Peyer's patch (tissue), 4 donors: Measurements from ENCODE around the gene ADAMTS14. TPM values are rescaled to one million over a fixed set of nuclear protein-coding genes. Genes with fewer than 3 reads are reported as not detected.

Experiments
- DNase-seq, 3 donors: peaks; one replicate each; pipeline ENCODE4 v3.0.0-alpha.2; 2017 to 2019
- H3K27ac ChIP-seq, 4 donors: fragments of 200-600 bp; sonication (generic); one replicate each; pipeline ENCODE4 v1.5.1; 2016 to 2019
- H3K27me3 ChIP-seq, 2 donors: fragments of 200-600 bp; sonication (generic); one replicate each; pipeline ENCODE4 v1.5.1; 2019
- H3K36me3 ChIP-seq, 3 donors: fragments of 200-600 bp; sonication (generic); one replicate each; pipeline ENCODE4 v1.5.1; 2016 to 2019
- H3K4me1 ChIP-seq, 4 donors: fragments of 200-600 bp; sonication (generic); one replicate each; pipeline ENCODE4 v1.5.1; 2016 to 2019
- H3K4me3 ChIP-seq, 4 donors: fragments of 200-600 bp; sonication (generic); 1 replicate in 3 of 4; 2 replicates in 1 of 4; pipeline ENCODE4 v1.5.1; 2016 to 2019; ENCODE audit warnings: mild to moderate bottlenecking in 1 of 4
- H3K9me3 ChIP-seq, 4 donors: fragments of 200-600 bp; sonication (generic); one replicate each; pipeline ENCODE4 v1.5.1; 2016 to 2019; ENCODE audit warnings: mild to moderate bottlenecking in 1 of 4
- POLR2A ChIP-seq, 2 donors: fragments of 450-650 bp; IDR thresholded peaks; one replicate each; pipeline ENCODE4 v1.5.1; 2017; ENCODE audit warnings: antibody characterized with exemption in 2 of 2, mild to moderate bottlenecking in 2 of 2, moderate library complexity in 2 of 2
- total RNA-seq, 4 donors: library from RNA; depleted of rRNA; stranded (reverse); fragments of >200 nt; gene quantifications; one replicate each; pipeline ENCODE4 v1.1.0, GENCODE V29; 2016
- TF ChIP-seq, protein P1 (sequence below), 6 experiments: fragments of 450-650 bp in 4 of 6; fragments of 200-600 bp in 2 of 6; sonication (generic) in 1 of 6; IDR thresholded peaks; one replicate each; pipeline ENCODE4 v1.5.1; 2017 to 2019; ENCODE audit warnings: antibody characterized with exemption in 6 of 6, mild to moderate bottlenecking in 3 of 6, moderate library complexity in 1 of 6

Gene ADAMTS14
- total RNA-seq, 4 donors from 2014 or later = 2.3 to 10.7 (median 4.2) TPM

DNA sequence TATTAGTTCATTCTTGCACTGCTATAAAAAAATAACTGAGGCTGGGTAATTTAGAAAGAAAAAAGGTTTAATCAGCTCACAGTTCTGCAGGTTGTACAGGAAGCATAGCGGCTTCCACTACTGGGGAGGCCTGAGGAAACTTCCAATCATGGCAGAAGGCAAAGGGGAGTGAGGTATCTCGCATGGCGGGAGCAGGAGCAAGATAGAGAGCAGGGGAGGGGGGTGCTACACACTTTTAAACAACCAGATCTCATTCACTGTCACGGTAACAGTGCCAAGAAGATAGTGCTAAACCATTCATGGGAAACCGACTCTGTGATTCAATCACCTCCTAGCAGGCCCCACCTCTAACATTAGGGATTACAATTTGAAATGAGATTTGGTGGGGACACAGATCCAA is 11.6 kb downstream of the ADAMTS14 start:
- no peaks in the 10 kb centered on the region for H3K27me3 ChIP-seq
- H3K27ac ChIP-seq = no peak overlapping the region
- peaks cover 0 to 5% (median 0%) of the 10 kb centered on the region in 4 donors for H3K4me1 ChIP-seq
- TF ChIP-seq POLR2A (IDR thresholded peaks at IDR 0.05) = no peak
- TF ChIP-seq, protein P1, sequence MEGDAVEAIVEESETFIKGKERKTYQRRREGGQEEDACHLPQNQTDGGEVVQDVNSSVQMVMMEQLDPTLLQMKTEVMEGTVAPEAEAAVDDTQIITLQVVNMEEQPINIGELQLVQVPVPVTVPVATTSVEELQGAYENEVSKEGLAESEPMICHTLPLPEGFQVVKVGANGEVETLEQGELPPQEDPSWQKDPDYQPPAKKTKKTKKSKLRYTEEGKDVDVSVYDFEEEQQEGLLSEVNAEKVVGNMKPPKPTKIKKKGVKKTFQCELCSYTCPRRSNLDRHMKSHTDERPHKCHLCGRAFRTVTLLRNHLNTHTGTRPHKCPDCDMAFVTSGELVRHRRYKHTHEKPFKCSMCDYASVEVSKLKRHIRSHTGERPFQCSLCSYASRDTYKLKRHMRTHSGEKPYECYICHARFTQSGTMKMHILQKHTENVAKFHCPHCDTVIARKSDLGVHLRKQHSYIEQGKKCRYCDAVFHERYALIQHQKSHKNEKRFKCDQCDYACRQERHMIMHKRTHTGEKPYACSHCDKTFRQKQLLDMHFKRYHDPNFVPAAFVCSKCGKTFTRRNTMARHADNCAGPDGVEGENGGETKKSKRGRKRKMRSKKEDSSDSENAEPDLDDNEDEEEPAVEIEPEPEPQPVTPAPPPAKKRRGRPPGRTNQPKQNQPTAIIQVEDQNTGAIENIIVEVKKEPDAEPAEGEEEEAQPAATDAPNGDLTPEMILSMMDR (IDR thresholded peaks at IDR 0.05) = no peak
- no peak for DNase-seq
- no peak overlapping the region for H3K4me3 ChIP-seq
- no peaks in the 10 kb centered on the region for H3K36me3 ChIP-seq
- no peaks in the 10 kb centered on the region for H3K9me3 ChIP-seq

GRCh38 chr10:70684374-70684773 is 12.1 kb downstream of the ADAMTS14 start:
- Histone ChIP-seq H3K27me3 (no peaks in the 10 kb centered on the region), H3K9me3 (no peaks in the 10 kb centered on the region), H3K4me3 (no peak overlapping the region), H3K36me3 (no peaks in the 10 kb centered on the region), H3K27ac (no peak overlapping the region), H3K4me1 (peaks cover 0 to 5% (median 0%) of the 10 kb centered on the region in 4 donors)
- TF ChIP-seq, protein P1 (IDR thresholded peaks at IDR 0.05) = no peak
- no peak for DNase-seq

- Histone ChIP-seq H3K27me3 (no peaks in the 10 kb centered on the region), H3K4me3 (no peak overlapping the region), H3K4me1 (peaks cover 0 to 5% (median 0%) of the 10 kb centered on the region in 4 donors), H3K36me3 (no peaks in the 10 kb centered on the region), H3K9me3 (no peaks in the 10 kb centered on the region), H3K27ac (no peak overlapping the region)
- TF ChIP-seq, protein P1 (IDR thresholded peaks at IDR 0.05) = no peak
- no peak for TF ChIP-seq POLR2A (IDR thresholded peaks at IDR 0.05)
- DNase-seq = no peak
Observed at GRCh38 chr10:70684839-70685454, 12.6 kb downstream of the ADAMTS14 start.

DNA sequence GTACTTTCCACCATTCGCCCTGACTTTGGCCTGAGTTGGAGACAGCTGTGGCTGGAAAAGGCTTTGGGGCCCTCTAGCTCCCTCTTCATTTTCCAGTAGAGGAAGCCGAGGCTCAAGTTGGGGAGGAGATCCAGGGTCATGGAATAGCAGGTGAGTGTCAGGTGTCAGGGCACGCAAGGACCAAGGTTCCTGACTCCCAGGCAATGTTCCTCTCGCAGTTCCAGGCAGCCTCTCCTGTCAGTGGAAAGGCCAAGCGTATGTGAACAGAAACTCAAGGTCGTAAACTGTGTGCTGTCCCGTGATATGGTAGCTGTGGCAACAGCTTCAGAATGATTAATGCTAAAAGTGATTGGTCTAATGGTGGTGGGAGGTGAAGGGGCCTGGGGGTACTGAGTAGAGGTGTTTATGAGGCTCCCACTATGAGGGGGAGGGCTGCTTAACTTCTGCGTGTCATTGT is 13.2 kb downstream of the ADAMTS14 start:
- H3K36me3 ChIP-seq = no peaks in the 10 kb centered on the region
- no peak for DNase-seq
- TF ChIP-seq POLR2A (IDR thresholded peaks at IDR 0.05) = no peak
- TF ChIP-seq, protein P1 (IDR thresholded peaks at IDR 0.05) = no peak
- H3K27me3 ChIP-seq = no peaks in the 10 kb centered on the region
- peaks cover 0 to 5% (median 0%) of the 10 kb centered on the region in 4 donors for H3K4me1 ChIP-seq
- peak overlapping the region in 1 of 4 donors; percentile 26 for H3K27ac ChIP-seq
- H3K4me3 ChIP-seq = no peak overlapping the region
- H3K9me3 ChIP-seq = no peaks in the 10 kb centered on the region

GRCh38 chr10:70688828-70689227 is 16.5 kb downstream of the ADAMTS14 start:
- Histone ChIP-seq H3K4me3 (no peak overlapping the region), H3K27ac (no peak overlapping the region), H3K36me3 (no peaks in the 10 kb centered on the region), H3K9me3 (no peaks in the 10 kb centered on the region), H3K27me3 (no peaks in the 10 kb centered on the region), H3K4me1 (no peaks in the 10 kb centered on the region)
- no peak for DNase-seq
- no peak for TF ChIP-seq POLR2A (IDR thresholded peaks at IDR 0.05)
- TF ChIP-seq, protein P1 (IDR thresholded peaks at IDR 0.05) = no peak
